Measurements from ENCODE around the gene TPCN1.

The TPCN1 gene

GRCh38 chr12:113245695-113246477, 24.6 kb downstream of the TPCN1 start:
- Histone ChIP-seq H3K36me3 (ENCODE audit: control insufficient read depth in 1 of 2, insufficient read depth in 2 of 2, low read length in 2 of 2) (peaks cover 15 to 16% of the 10 kb centered on the region in 2 donors), H3K27ac (ENCODE audit: low read length) (peak overlapping the region; percentile 75), H3K4me1 (ENCODE audit: control insufficient read depth in 1 of 2, insufficient read depth in 2 of 2, low read length in 2 of 2) (peaks cover 42 to 51% of the 10 kb centered on the region in 2 donors), H3K9me3 (ENCODE audit: control insufficient read depth in 1 of 2, low read length in 2 of 2) (no peaks in the 10 kb centered on the region), H3K4me3 (ENCODE audit: low read depth in 1 of 2, low read length in 2 of 2) (peak overlapping the region; percentile 36 to 40), H3K27me3 (ENCODE audit: low read depth, low read length) (no peaks in the 10 kb centered on the region)

DNA sequence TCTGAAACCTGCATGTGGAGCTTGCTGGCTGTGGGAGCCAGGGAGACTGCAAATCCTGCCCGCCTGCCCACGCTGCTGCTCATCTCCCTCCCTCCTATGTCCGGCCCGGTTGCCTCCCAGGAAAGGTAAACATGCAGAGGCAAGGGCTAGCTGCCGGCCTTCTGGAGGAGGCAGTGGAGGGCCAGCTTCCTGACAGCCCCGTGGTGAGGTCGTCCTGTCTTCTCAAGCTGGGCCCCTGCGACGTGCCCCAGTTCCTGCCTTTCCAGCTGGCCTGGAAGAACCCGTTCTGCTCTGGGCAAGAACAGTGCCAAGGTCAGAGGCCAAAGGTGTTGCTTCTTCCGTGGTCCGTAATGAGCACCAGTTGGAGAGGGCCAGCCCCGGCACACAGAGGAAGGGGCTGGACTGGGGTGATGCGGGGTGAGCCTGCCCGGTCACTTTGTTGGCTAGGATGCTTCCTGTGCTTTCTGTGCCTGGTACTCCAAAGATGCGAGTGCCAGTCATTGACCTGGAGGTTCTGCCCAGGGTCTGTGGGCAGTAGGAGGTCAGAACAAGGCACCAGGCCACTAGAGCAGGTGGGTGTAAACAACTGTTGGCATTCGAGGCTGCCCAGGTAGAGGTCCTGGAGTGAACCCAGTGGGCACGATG, 25.3 kb downstream of the TPCN1 start:
- peak overlapping the region; percentile 75 for H3K27ac ChIP-seq (ENCODE audit: low read length)
- H3K4me1 ChIP-seq (ENCODE audit: control insufficient read depth in 1 of 2, insufficient read depth in 2 of 2, low read length in 2 of 2), result peaks cover 35 to 44% of the 10 kb centered on the region in 2 donors
- no peaks in the 10 kb centered on the region for H3K9me3 ChIP-seq (ENCODE audit: control insufficient read depth in 1 of 2, low read length in 2 of 2)
- H3K36me3 ChIP-seq (ENCODE audit: control insufficient read depth in 1 of 2, insufficient read depth in 2 of 2, low read length in 2 of 2), result peaks cover 18 to 20% of the 10 kb centered on the region in 2 donors
- H3K27me3 ChIP-seq (ENCODE audit: low read depth, low read length), result no peaks in the 10 kb centered on the region
- peak overlapping the region in 1 of 2 donors; percentile 36 for H3K4me3 ChIP-seq (ENCODE audit: low read depth in 1 of 2, low read length in 2 of 2)

DNA sequence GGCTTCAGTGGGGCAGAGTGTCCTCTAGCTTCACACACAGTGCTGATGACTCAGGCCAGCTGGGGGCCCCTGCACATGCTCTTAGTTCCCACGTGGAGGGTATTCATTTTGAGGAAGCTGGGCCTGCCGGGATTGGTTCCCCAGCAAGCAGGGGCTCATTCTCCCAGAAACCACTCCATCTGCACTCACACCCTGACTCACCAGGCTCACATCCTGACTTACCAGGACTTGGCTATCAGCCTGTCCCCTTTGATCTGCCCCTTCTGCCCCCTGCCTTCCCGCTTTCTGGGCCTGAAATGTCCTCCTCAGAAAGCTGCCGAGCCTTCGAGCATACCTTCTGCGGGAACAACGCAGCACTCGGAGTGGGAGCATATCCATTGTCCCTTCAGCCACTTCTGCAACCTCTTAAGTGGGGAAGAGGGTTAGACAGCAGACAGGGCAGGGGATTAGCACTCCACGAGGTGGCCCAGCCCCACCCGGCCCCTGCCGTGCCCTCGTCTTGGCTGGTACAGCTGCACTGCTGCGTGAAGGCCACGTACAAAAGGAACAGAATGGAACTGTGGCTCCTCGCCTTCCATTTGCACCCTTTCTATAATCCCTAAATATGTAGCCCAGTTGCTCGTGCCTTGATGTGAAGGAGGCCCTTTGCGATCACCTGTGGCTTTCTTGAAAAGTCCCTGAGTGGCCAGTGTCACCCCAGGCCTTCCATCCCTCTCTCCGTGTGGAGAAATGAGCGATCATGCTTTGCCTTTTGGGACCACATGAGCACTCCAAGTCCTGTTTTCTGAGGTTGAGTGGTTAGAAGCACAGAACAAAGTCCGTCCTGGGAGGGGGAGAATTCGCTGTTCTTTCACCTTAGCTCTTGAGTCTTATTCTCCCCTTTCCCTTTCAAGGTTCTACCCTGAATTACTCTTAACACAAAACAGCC, 26.1 kb downstream of the TPCN1 start:
- Histone ChIP-seq H3K4me3 (ENCODE audit: low read depth in 1 of 2, low read length in 2 of 2) (no peak overlapping the region), H3K27ac (ENCODE audit: low read length) (peak overlapping the region; percentile 75), H3K4me1 (ENCODE audit: control insufficient read depth in 1 of 2, insufficient read depth in 2 of 2, low read length in 2 of 2) (peaks cover 29 to 37% of the 10 kb centered on the region in 2 donors), H3K9me3 (ENCODE audit: control insufficient read depth in 1 of 2, low read length in 2 of 2) (no peaks in the 10 kb centered on the region), H3K27me3 (ENCODE audit: low read depth, low read length) (no peaks in the 10 kb centered on the region), H3K36me3 (ENCODE audit: control insufficient read depth in 1 of 2, insufficient read depth in 2 of 2, low read length in 2 of 2) (peaks cover 21 to 26% of the 10 kb centered on the region in 2 donors)

GRCh38 chr12:113248051-113248825, 27.0 kb downstream of the TPCN1 start:
- no peak overlapping the region for H3K27ac ChIP-seq (ENCODE audit: low read length)
- H3K27me3 ChIP-seq (ENCODE audit: low read depth, low read length), result no peaks in the 10 kb centered on the region
- peaks cover 16 to 30% of the 10 kb centered on the region in 2 donors for H3K36me3 ChIP-seq (ENCODE audit: control insufficient read depth in 1 of 2, insufficient read depth in 2 of 2, low read length in 2 of 2)
- peaks cover 25 to 37% of the 10 kb centered on the region in 2 donors for H3K4me1 ChIP-seq (ENCODE audit: control insufficient read depth in 1 of 2, insufficient read depth in 2 of 2, low read length in 2 of 2)
- H3K9me3 ChIP-seq (ENCODE audit: control insufficient read depth in 1 of 2, low read length in 2 of 2), result no peaks in the 10 kb centered on the region
- H3K4me3 ChIP-seq (ENCODE audit: low read depth in 1 of 2, low read length in 2 of 2), result no peak overlapping the region

DNA sequence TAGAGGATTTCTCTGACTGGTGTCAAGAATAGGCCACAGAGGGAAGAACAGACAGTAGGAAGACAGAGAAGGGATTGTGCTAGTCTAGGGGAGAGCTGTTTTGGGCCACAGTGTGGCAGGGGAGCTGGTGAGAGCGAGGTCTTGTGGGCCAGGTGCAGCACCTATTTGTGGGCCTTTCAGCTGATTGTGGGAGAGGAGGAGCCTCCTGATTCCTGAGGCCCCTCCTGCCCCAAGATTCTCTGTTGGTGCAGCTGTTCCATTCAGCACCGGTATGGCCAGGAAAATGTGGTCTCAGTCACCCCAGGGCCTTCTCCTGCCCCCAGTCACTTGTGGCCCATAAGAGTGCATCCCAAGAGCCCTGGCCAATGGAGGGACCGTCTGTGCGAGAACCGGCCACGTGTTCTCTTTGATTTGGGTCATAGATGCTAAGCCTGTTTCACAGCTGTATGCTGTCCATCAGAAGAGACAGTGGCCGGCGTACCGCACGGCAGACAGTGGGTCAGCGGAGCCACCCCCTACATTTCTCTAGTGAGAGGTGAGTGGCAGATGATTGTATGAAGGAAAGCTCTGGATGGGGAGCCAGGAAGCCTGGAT, 27.7 kb downstream of the TPCN1 start:
- Histone ChIP-seq H3K9me3 (ENCODE audit: control insufficient read depth in 1 of 2, low read length in 2 of 2) (no peaks in the 10 kb centered on the region), H3K4me1 (ENCODE audit: control insufficient read depth in 1 of 2, insufficient read depth in 2 of 2, low read length in 2 of 2) (peaks cover 22 to 34% of the 10 kb centered on the region in 2 donors), H3K4me3 (ENCODE audit: low read depth in 1 of 2, low read length in 2 of 2) (no peak overlapping the region), H3K36me3 (ENCODE audit: control insufficient read depth in 1 of 2, insufficient read depth in 2 of 2, low read length in 2 of 2) (peaks cover 16 to 37% of the 10 kb centered on the region in 2 donors), H3K27me3 (ENCODE audit: low read depth, low read length) (no peaks in the 10 kb centered on the region), H3K27ac (ENCODE audit: low read length) (no peak overlapping the region)

- Histone ChIP-seq H3K4me3 (ENCODE audit: low read depth in 1 of 2, low read length in 2 of 2) (no peak overlapping the region), H3K4me1 (ENCODE audit: control insufficient read depth in 1 of 2, insufficient read depth in 2 of 2, low read length in 2 of 2) (peaks cover 17 to 28% of the 10 kb centered on the region in 2 donors), H3K27me3 (ENCODE audit: low read depth, low read length) (no peaks in the 10 kb centered on the region), H3K36me3 (ENCODE audit: control insufficient read depth in 1 of 2, insufficient read depth in 2 of 2, low read length in 2 of 2) (peaks cover 16 to 39% of the 10 kb centered on the region in 2 donors), H3K27ac (ENCODE audit: low read length) (no peak overlapping the region), H3K9me3 (ENCODE audit: control insufficient read depth in 1 of 2, low read length in 2 of 2) (no peaks in the 10 kb centered on the region)
Measured at GRCh38 chr12:113249546-113249945, 28.3 kb downstream of the TPCN1 start.

DNA sequence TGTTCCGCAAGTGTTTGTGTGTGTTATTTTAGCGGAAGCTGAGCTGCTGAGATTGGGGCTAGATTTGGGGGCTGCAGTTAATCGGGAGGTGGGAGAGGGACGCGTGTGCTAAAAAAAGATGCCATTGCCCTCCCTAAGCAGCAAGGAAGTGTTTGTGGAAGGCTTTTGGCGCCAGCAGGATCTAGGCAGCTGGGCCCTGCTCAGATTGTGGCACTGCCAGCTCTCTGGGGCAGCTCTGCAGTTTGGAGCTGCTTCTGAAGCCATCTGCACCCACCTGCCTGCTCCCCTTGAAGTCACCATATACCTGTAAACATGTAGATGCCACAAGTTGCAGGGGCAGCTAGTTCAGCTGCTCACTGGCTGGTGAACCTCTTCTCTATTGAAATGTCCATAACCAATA, 28.8 kb downstream of the TPCN1 start:
- no peaks in the 10 kb centered on the region for H3K27me3 ChIP-seq (ENCODE audit: low read depth, low read length)
- no peak overlapping the region for H3K27ac ChIP-seq (ENCODE audit: low read length)
- no peak overlapping the region for H3K4me3 ChIP-seq (ENCODE audit: low read depth in 1 of 2, low read length in 2 of 2)
- peaks cover 16 to 39% of the 10 kb centered on the region in 2 donors for H3K36me3 ChIP-seq (ENCODE audit: control insufficient read depth in 1 of 2, insufficient read depth in 2 of 2, low read length in 2 of 2)
- peaks cover 15 to 23% of the 10 kb centered on the region in 2 donors for H3K4me1 ChIP-seq (ENCODE audit: control insufficient read depth in 1 of 2, insufficient read depth in 2 of 2, low read length in 2 of 2)
- no peaks in the 10 kb centered on the region for H3K9me3 ChIP-seq (ENCODE audit: control insufficient read depth in 1 of 2, low read length in 2 of 2)

GRCh38 chr12:113251404-113252070, 30.3 kb downstream of the TPCN1 start:
- Histone ChIP-seq H3K27ac (ENCODE audit: low read length) (no peak overlapping the region), H3K27me3 (ENCODE audit: low read depth, low read length) (no peaks in the 10 kb centered on the region), H3K4me3 (ENCODE audit: low read depth in 1 of 2, low read length in 2 of 2) (no peak overlapping the region), H3K36me3 (ENCODE audit: control insufficient read depth in 1 of 2, insufficient read depth in 2 of 2, low read length in 2 of 2) (peaks cover 16 to 39% of the 10 kb centered on the region in 2 donors), H3K9me3 (ENCODE audit: control insufficient read depth in 1 of 2, low read length in 2 of 2) (no peaks in the 10 kb centered on the region), H3K4me1 (ENCODE audit: control insufficient read depth in 1 of 2, insufficient read depth in 2 of 2, low read length in 2 of 2) (peaks cover 4 to 8% of the 10 kb centered on the region in 2 donors)

DNA sequence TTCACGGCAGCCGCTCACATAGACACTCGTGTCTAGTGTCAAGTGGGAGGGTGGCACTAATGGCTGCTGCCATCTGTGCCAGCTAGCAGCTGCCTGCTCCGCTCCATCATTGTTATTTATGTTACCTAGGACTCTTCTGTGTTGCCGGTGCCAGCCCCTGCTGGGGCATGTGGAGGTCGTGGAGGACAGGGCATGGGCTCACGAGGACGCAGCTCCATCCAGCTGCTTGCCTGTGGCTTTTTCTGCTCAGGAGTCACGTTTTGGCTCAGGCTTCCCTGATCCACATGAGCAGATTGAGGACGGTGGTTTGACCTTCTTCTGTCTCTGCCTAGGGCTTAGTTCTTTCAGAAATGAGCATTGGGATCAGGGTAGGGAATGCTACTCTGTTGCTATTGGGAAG, 31.2 kb downstream of the TPCN1 start:
- Histone ChIP-seq H3K4me3 (ENCODE audit: low read depth in 1 of 2, low read length in 2 of 2) (no peak overlapping the region), H3K4me1 (ENCODE audit: control insufficient read depth in 1 of 2, insufficient read depth in 2 of 2, low read length in 2 of 2) (no peaks in the 10 kb centered on the region), H3K9me3 (ENCODE audit: control insufficient read depth in 1 of 2, low read length in 2 of 2) (no peaks in the 10 kb centered on the region), H3K36me3 (ENCODE audit: control insufficient read depth in 1 of 2, insufficient read depth in 2 of 2, low read length in 2 of 2) (peaks cover 16 to 39% of the 10 kb centered on the region in 2 donors), H3K27ac (ENCODE audit: low read length) (no peak overlapping the region), H3K27me3 (ENCODE audit: low read depth, low read length) (no peaks in the 10 kb centered on the region)
